Caco-2 (cell line): ENCODE data around the gene PRICKLE1. TPM values are rescaled to one million over a fixed set of nuclear protein-coding genes. Genes with fewer than 3 reads are reported as not detected.

ENCODE experiments used
- BruUV-seq: library from RNA; stranded (reverse); fragments of 400-500 nt; replicated peaks from 2 replicates; lab custom pipeline; 2021; lab: Mats Ljungman, UMichigan
- CTCF ChIA-PET: fragments of 300-600 bp; sonication (Branson Sonifier 250); formaldehyde crosslinking; loops from one replicate; lab custom pipeline; 2022; ENCODE audit warnings: antibody characterized with exemption; lab: Charles Lee
- POLR2A ChIA-PET: fragments of 300-600 bp; sonication (Branson Sonifier 250); formaldehyde crosslinking; loops from one replicate; lab custom pipeline; 2022; ENCODE audit warnings: antibody characterized with exemption; lab: Charles Lee
- DNase-seq, 2 experiments: peaks; one replicate each; pipeline versions ENCODE4 v3.0.0 to v3.0.0-alpha.2; 2020 to 2022
- H3K27me3 ChIP-seq: replicated peaks from 2 replicates; pipeline ENCODE4 v1.6.0; 2011; ENCODE audit warnings: low read length; ENCODE audit not compliant: control insufficient read depth, insufficient read depth
- H3K36me3 ChIP-seq: 2 replicates; pipeline ENCODE4 v1.5.1; 2011; ENCODE audit warnings: low read length; ENCODE audit not compliant: control insufficient read depth, insufficient read depth
- H3K4me1 ChIP-seq: fragments of 250-450 bp; sonication (Bioruptor Pico); 2 replicates; pipeline ENCODE4 v1.5.1; 2020; ENCODE audit warnings: mild to moderate bottlenecking
- H3K4me3 ChIP-seq: 2 replicates; pipeline ENCODE4 v1.5.1; 2011; ENCODE audit warnings: low read depth, mild to moderate bottlenecking, control low read depth, low read length
- H3K9me3 ChIP-seq: fragments of 250-450 bp; sonication (Bioruptor Pico); 2 replicates; pipeline ENCODE4 v1.5.1; 2020; ENCODE audit warnings: mild to moderate bottlenecking, moderate library complexity
- H3K27ac Mint-ChIP-seq: one replicate; pipeline ENCODE4 v1.8.0; 2022; ENCODE audit warnings: mixed read lengths; ENCODE audit not compliant: unreplicated experiment
- H3K27me3 Mint-ChIP-seq: one replicate; pipeline ENCODE4 v1.8.0; 2022; ENCODE audit warnings: mixed read lengths; ENCODE audit not compliant: insufficient read depth, unreplicated experiment
- H3K36me3 Mint-ChIP-seq: one replicate; pipeline ENCODE4 v1.8.0; 2022; ENCODE audit warnings: mild to moderate bottlenecking, mixed read lengths; ENCODE audit not compliant: insufficient read depth, unreplicated experiment
- H3K4me1 Mint-ChIP-seq: one replicate; pipeline ENCODE4 v1.8.0; 2022; ENCODE audit warnings: low read depth, mixed read lengths; ENCODE audit not compliant: unreplicated experiment
- H3K4me3 Mint-ChIP-seq: one replicate; pipeline ENCODE4 v1.8.0; 2022; ENCODE audit warnings: mild to moderate bottlenecking, moderate library complexity, mixed read lengths; ENCODE audit not compliant: unreplicated experiment
- H3K9me3 Mint-ChIP-seq: one replicate; pipeline ENCODE4 v1.8.0; 2022; ENCODE audit warnings: mixed read lengths; ENCODE audit not compliant: unreplicated experiment
- intact Hi-C: fragments of 100-400 bp; cut with micrococcal nuclease; formaldehyde crosslinking; loops from one replicate; pipeline ENCODE4 v1.10.0; 2022; ENCODE audit not compliant: unreplicated experiment
- total RNA-seq: library from RNA; stranded (reverse); gene quantifications from 2 replicates; pipeline ENCODE4 v1.2.3, GENCODE V29; 2022
- TF ChIP-seq, protein P1 (sequence below), 2 experiments: fragments of 200-600 bp in 1 of 2; IDR thresholded peaks; 1 replicate in 1 of 2; 2 replicates in 1 of 2; pipeline versions ENCODE4 v1.5.1 to v1.8.0; 2011 to 2022; ENCODE audit warnings: antibody characterized with exemption in 1 of 2, control low read depth in 1 of 2, inconsistent platforms in 1 of 2, low read depth in 1 of 2, low read length in 1 of 2, mild to moderate bottlenecking in 1 of 2, moderate library complexity in 1 of 2; ENCODE audit not compliant: insufficient read depth in 1 of 2, severe bottlenecking in 1 of 2, unreplicated experiment in 1 of 2

PRICKLE1 gene
- total RNA-seq, 1 experiment from 2014 or later: 4.5 TPM

- BruUV-seq: no TSS peak
- Histone ChIP-seq H3K36me3 (no peaks in the 10 kb centered on the region), H3K4me1 (no peaks in the 10 kb centered on the region), H3K27me3 (no peaks in the 10 kb centered on the region), H3K4me3 (no peak overlapping the region), H3K9me3 (no peaks in the 10 kb centered on the region)
- no peaks in the 10 kb centered on the region for H3K9me3 Mint-ChIP-seq
- ChIA-PET CTCF (no interaction called here), POLR2A (no interaction called here)
- intact Hi-C loops: no loop called here
- TF ChIP-seq, protein P1, sequence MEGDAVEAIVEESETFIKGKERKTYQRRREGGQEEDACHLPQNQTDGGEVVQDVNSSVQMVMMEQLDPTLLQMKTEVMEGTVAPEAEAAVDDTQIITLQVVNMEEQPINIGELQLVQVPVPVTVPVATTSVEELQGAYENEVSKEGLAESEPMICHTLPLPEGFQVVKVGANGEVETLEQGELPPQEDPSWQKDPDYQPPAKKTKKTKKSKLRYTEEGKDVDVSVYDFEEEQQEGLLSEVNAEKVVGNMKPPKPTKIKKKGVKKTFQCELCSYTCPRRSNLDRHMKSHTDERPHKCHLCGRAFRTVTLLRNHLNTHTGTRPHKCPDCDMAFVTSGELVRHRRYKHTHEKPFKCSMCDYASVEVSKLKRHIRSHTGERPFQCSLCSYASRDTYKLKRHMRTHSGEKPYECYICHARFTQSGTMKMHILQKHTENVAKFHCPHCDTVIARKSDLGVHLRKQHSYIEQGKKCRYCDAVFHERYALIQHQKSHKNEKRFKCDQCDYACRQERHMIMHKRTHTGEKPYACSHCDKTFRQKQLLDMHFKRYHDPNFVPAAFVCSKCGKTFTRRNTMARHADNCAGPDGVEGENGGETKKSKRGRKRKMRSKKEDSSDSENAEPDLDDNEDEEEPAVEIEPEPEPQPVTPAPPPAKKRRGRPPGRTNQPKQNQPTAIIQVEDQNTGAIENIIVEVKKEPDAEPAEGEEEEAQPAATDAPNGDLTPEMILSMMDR (IDR thresholded peaks at IDR 0.05; ENCODE audit: insufficient read depth in 1 of 2, low read depth in 1 of 2, low read length in 1 of 2, severe bottlenecking in 1 of 2, unreplicated experiment in 1 of 2): no peak
- no peak overlapping the region for H3K4me3 Mint-ChIP-seq
- H3K27ac Mint-ChIP-seq: no peak overlapping the region
- H3K36me3 Mint-ChIP-seq: no peaks in the 10 kb centered on the region
- DNase-seq: no peak
- H3K4me1 Mint-ChIP-seq: no peaks in the 10 kb centered on the region
- peaks cover 7% of the 10 kb centered on the region for H3K27me3 Mint-ChIP-seq
Measured at GRCh38 chr12:42603246-42603990, 13.9 kb upstream of the PRICKLE1 start.

DNA sequence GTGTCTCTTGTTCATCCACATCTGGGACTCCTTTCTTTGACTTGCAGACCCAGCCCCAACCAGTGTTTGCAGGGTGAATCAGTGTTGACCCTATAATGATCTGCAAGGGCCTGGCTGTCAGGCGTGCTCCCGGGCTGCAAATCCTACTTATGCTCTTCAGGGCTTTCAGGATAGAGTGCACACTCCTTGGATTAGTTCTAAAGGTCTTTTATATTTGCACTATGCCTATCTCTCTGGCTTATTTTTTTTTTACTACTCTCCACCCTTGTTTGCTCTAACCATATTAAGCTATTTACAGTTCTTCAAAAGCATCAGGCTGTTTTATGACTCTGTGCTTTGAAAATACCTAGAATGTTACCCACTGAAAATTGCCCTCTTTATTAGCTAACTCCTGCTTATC is 4.3 kb upstream of the PRICKLE1 start:
- Histone ChIP-seq H3K4me1 (peaks cover 11% of the 10 kb centered on the region), H3K36me3 (no peaks in the 10 kb centered on the region), H3K4me3 (no peak overlapping the region), H3K9me3 (no peaks in the 10 kb centered on the region), H3K27me3 (peaks cover 9% of the 10 kb centered on the region)
- ChIA-PET CTCF (no interaction called here), POLR2A (interaction anchor here (0.6 kb wide), 1 partner anchor 110 kb away, joined by 12 read pairs; no protein-coding TSS in a partner anchor)
- peak; percentile 71 to 78 for DNase-seq
- no TSS peak for BruUV-seq
- Mint-ChIP-seq H3K4me3 (no peak overlapping the region), H3K4me1 (peaks cover 19% of the 10 kb centered on the region), H3K36me3 (no peaks in the 10 kb centered on the region), H3K27ac (no peak overlapping the region), H3K27me3 (peaks cover 12% of the 10 kb centered on the region), H3K9me3 (no peaks in the 10 kb centered on the region)
- TF ChIP-seq, protein P1 (IDR thresholded peaks at IDR 0.05; ENCODE audit: insufficient read depth in 1 of 2, low read depth in 1 of 2, low read length in 1 of 2, severe bottlenecking in 1 of 2, unreplicated experiment in 1 of 2): no peak
- intact Hi-C loops: loop anchor here (1.0 to 10.0 kb wide), 4 partner anchors 161 to 501 kb away; no protein-coding TSS in a partner anchor

DNA sequence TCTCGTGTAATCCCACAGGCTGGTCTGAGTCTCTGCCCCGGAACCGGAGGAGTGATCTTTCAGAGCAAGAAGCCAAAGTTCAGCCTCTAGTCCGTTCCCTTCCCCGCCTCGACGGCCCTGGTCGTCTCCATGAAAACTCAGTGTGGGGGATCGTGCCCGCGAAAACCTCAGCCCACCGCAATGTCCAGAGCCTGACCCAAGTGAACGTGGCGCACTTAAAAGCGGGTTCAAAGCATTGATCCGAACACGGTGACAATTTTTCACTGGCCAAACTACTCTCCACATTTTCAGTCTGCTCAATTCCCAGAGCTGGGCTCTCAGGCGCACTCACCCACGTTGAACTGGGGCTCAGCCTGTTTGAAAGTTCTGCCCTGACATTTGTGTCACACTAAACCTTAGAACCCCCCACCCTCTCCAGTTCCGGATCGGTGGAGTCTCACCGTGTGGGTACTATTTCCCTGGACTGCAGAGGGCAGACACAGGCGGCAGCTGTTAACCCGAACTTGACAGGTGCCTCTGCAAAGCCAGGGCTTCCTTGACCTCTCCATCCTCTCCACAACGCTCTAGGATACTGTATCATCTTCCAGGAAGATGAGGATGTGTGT is 886 bp upstream of the PRICKLE1 start:
- Mint-ChIP-seq H3K36me3 (no peaks in the 10 kb centered on the region), H3K4me3 (peak overlapping the region; percentile 74), H3K4me1 (peaks cover 26% of the 10 kb centered on the region), H3K27ac (no peak overlapping the region), H3K27me3 (peaks cover 4% of the 10 kb centered on the region), H3K9me3 (no peaks in the 10 kb centered on the region)
- no peaks in the 10 kb centered on the region for H3K9me3 ChIP-seq
- peaks cover 9% of the 10 kb centered on the region for H3K27me3 ChIP-seq
- H3K4me3 ChIP-seq: peak overlapping the region; percentile 47
- peak; percentile 29 to 46 for DNase-seq
- peaks cover 28% of the 10 kb centered on the region for H3K4me1 ChIP-seq
- ChIA-PET POLR2A (interaction anchor here (0.6 kb wide), 1 partner anchor 445 kb away, joined by 4 read pairs; no protein-coding TSS in a partner anchor), CTCF (no interaction called here)
- intact Hi-C loops: loop anchor here (5.0 to 10.0 kb wide), 3 partner anchors 164 to 504 kb away; no protein-coding TSS in a partner anchor
- TF ChIP-seq, protein P1 (IDR thresholded peaks at IDR 0.05; ENCODE audit: insufficient read depth in 1 of 2, low read depth in 1 of 2, low read length in 1 of 2, severe bottlenecking in 1 of 2, unreplicated experiment in 1 of 2): no peak
- BruUV-seq: no TSS peak
- H3K36me3 ChIP-seq: no peaks in the 10 kb centered on the region
